Cardiac muscle cell (in vitro differentiated cells and primary cell): ENCODE measurements around the gene SMO. TPM values are rescaled to one million over a fixed set of nuclear protein-coding genes. Genes with fewer than 3 reads are reported as not detected.

Experiments used
- DNase-seq, 2 donors: peaks; one replicate each; pipeline versions ENCODE4 v3.0.0 to v3.0.0-alpha.2; 2010 to 2017; ENCODE audit warnings: low read depth in 1 of 2, low spot score in 1 of 2
- H3K27ac ChIP-seq: fragments of 200-600 bp; sonication (generic); 2 replicates; pipeline ENCODE4 v1.5.1; 2016
- H3K27me3 ChIP-seq: fragments of 200-600 bp; sonication (generic); 2 replicates; pipeline ENCODE4 v1.6.0; 2016; ENCODE audit warnings: control low read depth
- H3K36me3 ChIP-seq: fragments of 200-600 bp; sonication (generic); 2 replicates; pipeline ENCODE4 v1.5.1; 2016; ENCODE audit warnings: control low read depth
- H3K4me1 ChIP-seq: fragments of 200-600 bp; sonication (generic); 2 replicates; pipeline ENCODE4 v1.8.1; 2017; ENCODE audit warnings: low read depth, mild to moderate bottlenecking, mixed run types
- H3K4me3 ChIP-seq: fragments of 200-600 bp; sonication (generic); 2 replicates; pipeline ENCODE4 v1.5.1; 2016; ENCODE audit warnings: mild to moderate bottlenecking
- H3K9me3 ChIP-seq: fragments of 200-600 bp; sonication (generic); 2 replicates; pipeline ENCODE4 v1.5.1; 2017; ENCODE audit warnings: low read depth, mild to moderate bottlenecking, control low read depth
- CTCF ChIP-seq: IDR thresholded peaks from 2 replicates; pipeline ENCODE4 v1.5.1; 2012; ENCODE audit warnings: low read depth, mild to moderate bottlenecking, low read length
- polyA plus RNA-seq: library from polyadenylated mRNA; unstranded; fragments of >200 nt; fragmentation: Nextera tagmentation; extraction: Ambion mirVana; gene quantifications from 2 replicates; pipeline ENCODE4 v1.2.1, GENCODE V29; 2016
- total RNA-seq: library from RNA; depleted of rRNA; stranded (reverse); fragments of >200 nt; gene quantifications from 2 replicates; pipeline ENCODE4 v1.2.3, GENCODE V29; 2016

SMO gene
- 66.7 and 82.9 TPM in 2 replicates for total RNA-seq
- polyA plus RNA-seq: 35.0 and 41.3 TPM in 2 replicates

DNA sequence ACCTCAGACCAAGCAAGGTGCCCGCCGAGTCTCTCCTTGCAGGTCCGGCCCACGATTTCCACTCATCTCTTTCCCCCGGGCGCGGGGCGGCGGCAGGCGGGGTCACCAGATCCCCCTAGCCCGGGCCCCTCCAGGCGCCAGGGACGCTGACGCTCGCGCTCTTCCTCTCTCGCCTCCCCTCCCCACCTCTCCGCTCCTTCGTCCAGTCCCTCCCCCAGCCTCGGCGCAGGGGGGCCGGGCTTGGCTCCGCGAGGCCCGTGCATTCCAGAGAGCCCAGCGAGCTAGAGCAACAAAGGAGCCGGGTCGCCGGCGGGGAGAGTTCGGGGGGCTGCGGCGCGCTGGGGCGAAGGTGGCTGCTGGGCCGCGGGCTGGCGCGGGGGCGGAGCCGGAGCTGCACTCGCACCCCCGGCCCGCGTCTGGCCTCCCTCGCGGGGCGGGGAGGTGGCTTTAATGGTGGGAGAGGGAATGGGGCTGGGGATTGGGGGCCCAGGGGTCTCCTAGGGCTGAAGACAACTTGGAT lies at the start of gene SMO:
SMO (plus strand) TSS at position 262 of the 520 bp plus-strand sequence. CDS start 519 bp downstream, outside the sequence.
- peaks cover 33% of the 10 kb centered on the region for H3K4me1 ChIP-seq
- peaks cover 3% of the 10 kb centered on the region for H3K36me3 ChIP-seq
- H3K4me3 ChIP-seq: peak within 1 kb of the TSS; percentile 67
- H3K27me3 ChIP-seq: no peaks in the 10 kb centered on the region
- no peaks in the 10 kb centered on the region for H3K9me3 ChIP-seq
- peak; percentile 70 to 96 for DNase-seq
- no peak for TF ChIP-seq CTCF
- peak within 1 kb of the TSS; percentile 95 for H3K27ac ChIP-seq

DNA sequence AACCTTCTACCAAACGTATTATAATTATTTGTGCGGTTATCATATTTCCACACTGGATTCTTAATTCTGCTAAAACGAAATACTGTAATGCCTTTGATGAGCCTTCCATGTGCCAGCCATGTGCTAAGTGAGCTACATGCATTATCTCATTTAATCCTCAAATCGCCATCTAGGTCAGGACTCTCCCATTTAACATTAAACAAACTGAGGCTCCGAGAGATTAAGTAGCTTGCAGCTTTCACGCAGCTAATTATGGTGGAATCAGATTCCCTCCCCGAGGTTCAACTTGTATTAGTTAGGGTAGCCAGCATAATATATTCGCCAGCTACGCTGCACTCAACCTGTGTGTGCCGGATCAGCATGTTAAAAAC lies 44.7 kb upstream of the SMO start:
- no peak for DNase-seq
- Histone ChIP-seq H3K4me3 (peak overlapping the region; percentile 14), H3K9me3 (no peaks in the 10 kb centered on the region), H3K27me3 (peaks cover 44% of the 10 kb centered on the region), H3K27ac (no peak overlapping the region), H3K36me3 (no peaks in the 10 kb centered on the region), H3K4me1 (no peaks in the 10 kb centered on the region)
- TF ChIP-seq CTCF: no peak

GRCh38 chr7:129144095-129144833 lies 44.2 kb upstream of the SMO start, which contains the start of gene TSPAN33:
Gene TSPAN33 (plus strand): TSS chr7:129144707. CDS start chr7:129144981, 274 bp downstream.
- no peak within 1 kb of the TSS for H3K27ac ChIP-seq
- no peaks in the 10 kb centered on the region for H3K36me3 ChIP-seq
- no peaks in the 10 kb centered on the region for H3K4me1 ChIP-seq
- H3K27me3 ChIP-seq: peaks cover 44% of the 10 kb centered on the region
- DNase-seq: peak; percentile 72 to 92
- H3K4me3 ChIP-seq: peak within 1 kb of the TSS; percentile 56
- H3K9me3 ChIP-seq: no peaks in the 10 kb centered on the region
- no peak for TF ChIP-seq CTCF

GRCh38 chr7:129144834-129145668 lies 43.4 kb upstream of the SMO start:
- H3K4me1 ChIP-seq: no peaks in the 10 kb centered on the region
- DNase-seq: no peak
- H3K9me3 ChIP-seq: no peaks in the 10 kb centered on the region
- peak; percentile 37 for TF ChIP-seq CTCF
- H3K4me3 ChIP-seq: peak overlapping the region; percentile 56
- no peak overlapping the region for H3K27ac ChIP-seq
- no peaks in the 10 kb centered on the region for H3K36me3 ChIP-seq
- H3K27me3 ChIP-seq: peaks cover 44% of the 10 kb centered on the region

- no peaks in the 10 kb centered on the region for H3K4me1 ChIP-seq
- H3K27me3 ChIP-seq: peaks cover 44% of the 10 kb centered on the region
- no peaks in the 10 kb centered on the region for H3K36me3 ChIP-seq
- no peak overlapping the region for H3K27ac ChIP-seq
- no peak for DNase-seq
- no peak for TF ChIP-seq CTCF
- no peak overlapping the region for H3K4me3 ChIP-seq
- H3K9me3 ChIP-seq: no peaks in the 10 kb centered on the region
Measured at GRCh38 chr7:129146237-129146979, 42.0 kb upstream of the SMO start.
